Omental fat pad (tissue), 4 donors: ENCODE results near the gene PRR14. TPM values are rescaled to one million over a fixed set of nuclear protein-coding genes. Genes with fewer than 3 reads are reported as not detected.
"Not testable (repeated sequence)": the region's sequence is repeated elsewhere in the genome, so short reads cannot be mapped to it uniquely, and the experiment has no call there.

Experiments
- ATAC-seq: fragments of 150-250 bp; one replicate; pipeline ENCODE4 v1.9.1; 2016; ENCODE audit warnings: mild to moderate bottlenecking, moderate library complexity; ENCODE audit not compliant: low FRiP score
- DNase-seq: peaks from one replicate; pipeline ENCODE4 v3.0.0-alpha.2; 2019; ENCODE audit warnings: low spot score
- CTCF ChIP-seq, 3 donors: fragments of 450-650 bp; IDR thresholded peaks; one replicate each; pipeline ENCODE4 v1.5.1; 2016 to 2017; ENCODE audit warnings: antibody characterized with exemption in 3 of 3, mild to moderate bottlenecking in 3 of 3, moderate library complexity in 2 of 3
- small RNA-seq: library from RNA; depleted of rRNA; stranded (forward); fragments of <200 nt; gene quantifications from one replicate; pipeline ENCODE3, GENCODE V24; 2016
- total RNA-seq, 4 donors: library from RNA; depleted of rRNA; stranded (reverse); fragments of >200 nt; gene quantifications; one replicate each; pipeline ENCODE4 v1.1.0, GENCODE V29; 2016

The PRR14 gene
- total RNA-seq, 4 donors from 2014 or later, result 12.7 to 50.4 (median 17.6) TPM

DNA sequence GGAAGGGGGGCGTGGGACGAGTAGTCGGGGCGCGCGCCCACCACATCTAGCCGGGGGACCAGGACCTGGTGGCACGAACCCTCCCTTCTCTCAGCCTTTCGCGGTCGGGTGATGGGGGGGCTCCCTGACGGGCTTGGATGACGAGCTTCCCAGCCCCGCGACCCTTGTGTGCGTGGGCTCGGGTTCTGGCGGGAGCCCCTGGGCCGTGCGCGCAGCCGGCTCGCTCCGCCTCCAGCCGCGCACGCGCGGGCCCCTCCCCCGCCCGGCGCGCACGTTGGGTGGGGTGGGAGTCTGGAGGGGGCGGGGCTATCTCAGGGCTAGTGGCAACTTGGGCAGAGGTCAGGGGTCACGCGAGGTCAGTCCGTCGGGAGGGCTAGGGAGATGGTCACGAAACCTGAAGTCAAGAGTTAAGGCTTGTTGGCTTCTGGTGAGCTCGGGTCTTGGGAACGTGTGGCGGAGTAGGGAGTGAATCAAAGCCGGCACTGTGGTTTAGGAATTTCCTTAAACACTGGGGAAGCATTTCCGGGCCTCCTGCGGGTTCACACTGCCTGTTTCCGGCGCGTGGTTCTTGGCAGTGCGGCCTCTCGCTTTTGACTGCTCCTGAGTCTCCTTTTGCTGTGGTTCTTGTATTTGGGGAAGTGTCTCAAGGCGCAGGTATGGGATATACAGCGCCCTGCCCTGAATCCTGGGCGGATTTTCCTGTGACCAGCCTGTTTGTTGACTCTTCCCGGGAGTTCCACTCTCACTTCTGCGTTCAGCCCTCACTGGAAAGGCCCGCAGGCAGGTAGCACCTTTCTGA lies 48.3 kb downstream of the PRR14 start, which contains the start of gene SRCAP:
Gene SRCAP (plus strand): TSS at position 356 of the 799 bp plus-strand sequence. CDS start 1,654 bp downstream, outside the sequence.
- TF ChIP-seq CTCF (IDR thresholded peaks at IDR 0.05), result no peak
- peak; percentile 87 for DNase-seq
- peak; percentile 77 for ATAC-seq

DNA sequence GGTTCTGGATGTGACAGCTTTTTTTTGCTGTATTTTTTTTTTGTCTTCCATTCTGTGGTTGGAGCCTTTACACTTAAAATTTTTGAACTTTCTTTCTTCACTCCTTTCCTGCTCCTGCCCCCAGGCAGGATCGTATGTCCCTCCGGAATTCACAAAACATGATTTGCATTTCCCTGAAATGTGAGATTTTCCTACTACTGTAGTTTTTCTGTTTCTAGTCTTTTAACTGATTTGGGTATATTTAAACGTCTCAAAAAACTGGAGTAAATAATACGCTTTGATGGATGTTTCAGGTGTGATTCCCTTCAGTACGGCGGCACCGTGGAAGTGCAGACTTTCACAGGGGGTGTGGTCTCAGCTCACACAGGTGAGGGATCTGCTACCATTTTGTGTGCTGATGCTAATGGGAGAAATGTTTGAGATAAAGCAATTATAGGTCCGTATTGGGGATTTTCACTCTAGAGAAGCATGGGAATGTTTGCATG lies 48.9 kb downstream of the PRR14 start:
- ATAC-seq, result no peak

GRCh38 chr16:30700491-30700890 lies 49.7 kb downstream of the PRR14 start:
- no peak for TF ChIP-seq CTCF (IDR thresholded peaks at IDR 0.05)
- DNase-seq (no peak), ATAC-seq (no peak)

More for the DNA sequence above, 48.9 kb downstream of the PRR14 start:
- TF ChIP-seq CTCF (IDR thresholded peaks at IDR 0.05), result no peak
- no peak for DNase-seq

GRCh38 chr16:30700971-30701370 lies 50.2 kb downstream of the PRR14 start:
- ATAC-seq (no peak), DNase-seq (no peak)
- TF ChIP-seq CTCF (IDR thresholded peaks at IDR 0.05), result no peak

DNA sequence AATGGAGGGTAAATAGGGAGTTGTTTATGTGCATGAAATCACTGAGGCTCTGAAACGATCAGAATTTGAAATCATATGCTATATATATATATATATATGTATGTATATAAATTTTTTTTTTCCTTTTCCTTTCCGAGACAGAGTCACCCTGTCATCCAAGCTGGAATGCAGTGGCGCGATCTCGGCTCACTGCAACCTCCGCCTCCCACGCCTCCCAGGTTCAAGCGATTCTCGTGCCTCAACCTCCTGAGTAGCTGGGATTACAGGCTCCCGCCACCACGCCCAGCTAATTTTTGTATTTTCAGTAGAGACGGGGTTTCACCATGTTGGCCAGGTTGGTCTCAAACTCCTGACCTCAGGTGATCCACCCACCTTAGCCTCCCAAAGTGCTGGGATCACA lies 52.3 kb downstream of the PRR14 start:
- not testable (repeated sequence) for ATAC-seq, DNase-seq

DNA sequence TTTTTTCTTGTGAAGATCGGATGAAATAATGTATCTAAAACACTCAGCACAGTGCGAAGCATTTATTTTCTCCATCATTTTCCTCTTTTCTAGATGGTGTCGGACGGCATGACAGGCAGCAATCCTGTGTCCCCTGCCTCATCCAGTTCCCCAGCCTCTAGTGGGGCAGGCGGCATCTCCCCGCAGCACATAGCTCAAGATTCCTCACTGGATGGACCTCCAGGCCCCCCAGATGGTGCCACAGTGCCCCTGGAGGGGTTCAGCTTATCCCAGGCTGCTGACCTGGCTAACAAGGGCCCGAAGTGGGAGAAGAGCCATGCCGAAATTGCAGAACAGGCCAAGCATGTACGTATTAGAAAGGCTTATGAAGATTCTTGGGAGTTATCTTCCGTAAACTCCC lies 53.2 kb downstream of the PRR14 start:
- no peak for TF ChIP-seq CTCF (IDR thresholded peaks at IDR 0.05)
- ATAC-seq (no peak), DNase-seq (no peak)

Small RNA genes lying within 50 kb of the gene (small RNA-seq; reads per million reads assigned to genes)
- gene AC093249.1 (not detected), gene RNU6-1043P (not detected), gene RNU6-416P (not detected)

Other genes with a start within 250 kb of the PRR14 start
- 10 to 100 TPM in 2 of 4 donors, 1 to 10 TPM in 2; 8.3 to 13.6 (median 9.9) TPM for gene ZNF771, start 243.4 kb upstream of the PRR14 start, total RNA-seq
- 10 to 100 TPM in 3 of 4 donors, 1 to 10 TPM in 1; 9.8 to 24.0 (median 14.8) TPM for gene DCTPP1, start 220.9 kb upstream of the PRR14 start, total RNA-seq
- 10 to 100 TPM; 22.8 to 42.9 (median 32.1) TPM for gene SEPHS2, start 205.1 kb upstream of the PRR14 start, total RNA-seq
- 10 to 100 TPM in 1 of 4 donors, 1 to 10 TPM in 3; 1.5 to 20.2 (median 6.3) TPM for gene ITGAL, start 178.2 kb upstream of the PRR14 start, total RNA-seq
- gene ZNF768, start 124.4 kb upstream of the PRR14 start, total RNA-seq, result 10 to 100 TPM; 16.5 to 22.5 (median 18.6) TPM
- 10 to 100 TPM in 2 of 4 donors, 1 to 10 TPM in 2; 7.7 to 12.1 (median 10.4) TPM for gene ZNF747, start 116.1 kb upstream of the PRR14 start, total RNA-seq
- 10 to 100 TPM in 2 of 4 donors, 1 to 10 TPM in 2; 4.5 to 15.9 (median 10.1) TPM for gene ZNF764, start 92.6 kb upstream of the PRR14 start, total RNA-seq
- 10 to 100 TPM in 3 of 4 donors, 1 to 10 TPM in 1; 7.4 to 24.0 (median 13.3) TPM for gene ZNF688, start 79.2 kb upstream of the PRR14 start, total RNA-seq
- 10 to 100 TPM in 1 of 4 donors, 1 to 10 TPM in 3; 4.5 to 12.1 (median 8.1) TPM for gene ZNF785, start 65.3 kb upstream of the PRR14 start, total RNA-seq
- 1 to 10 TPM; 5.5 to 9.5 (median 7.0) TPM for gene ZNF689, start 40.6 kb upstream of the PRR14 start, total RNA-seq
- 10 to 100 TPM; 15.4 to 49.7 (median 23.4) TPM for gene FBRS, start 7.5 kb downstream of the PRR14 start, total RNA-seq
- 10 to 100 TPM; 15.9 to 40.4 (median 30.0) TPM for gene SRCAP, start 48.2 kb downstream of the PRR14 start, total RNA-seq
- 10 to 100 TPM; 25.2 to 34.0 (median 29.4) TPM for gene PHKG2, start 97.5 kb downstream of the PRR14 start, total RNA-seq
- gene CFAP119, start 111.1 kb downstream of the PRR14 start, total RNA-seq, result 1 to 10 TPM; 1.4 to 4.8 (median 2.5) TPM
- 10 to 100 TPM; 53.9 to 77.7 (median 69.5) TPM for gene RNF40, start 111.4 kb downstream of the PRR14 start, total RNA-seq
- 10 to 100 TPM in 2 of 4 donors, 1 to 10 TPM in 2; 8.7 to 15.0 (median 11.5) TPM for gene ZNF629, start 136.2 kb downstream of the PRR14 start, total RNA-seq
- 10 to 100 TPM; 17.4 to 37.0 (median 22.2) TPM for gene BCL7C, start 243.1 kb downstream of the PRR14 start, total RNA-seq
- 1 to 10 TPM; 1.7 to 3.5 (median 2.3) TPM for gene CTF1, start 245.7 kb downstream of the PRR14 start, total RNA-seq